Measurements from ENCODE around the gene MAGI2. TPM values are rescaled to one million over a fixed set of nuclear protein-coding genes. Genes with fewer than 3 reads are reported as not detected.

Gene MAGI2
- total RNA-seq, 2 donors from 2014 or later: 10.3 to 19.2 TPM

GRCh38 chr7:78082556-78082955, 1370.9 kb downstream of the MAGI2 start:
- no peak overlapping the region for H3K27ac Mint-ChIP-seq
- DNase-seq: no peak
- no peak overlapping the region for H3K4me3 Mint-ChIP-seq
- no peak overlapping the region for H3K27ac ChIP-seq (ENCODE audit: low read depth, low read length)
- 91 to 92% methylated on average over 4 to 5 of the region's 5 CpGs for WGBS, 2 experiments (ENCODE audit: insufficient coverage in 1 of 2, insufficient read length in 1 of 2)
- H3K4me1 ChIP-seq (ENCODE audit: control insufficient read depth, insufficient read depth, low read length): peaks cover 3% of the 10 kb centered on the region
- no peaks in the 10 kb centered on the region for H3K27me3 ChIP-seq (ENCODE audit: control insufficient read depth, insufficient read depth, low read length, poor library complexity, severe bottlenecking)
- no peak for TF ChIP-seq CTCF (conservative IDR thresholded peaks at IDR 0.05)
- H3K27me3 Mint-ChIP-seq (ENCODE audit: insufficient read depth): no peaks in the 10 kb centered on the region
- no peaks in the 10 kb centered on the region for H3K9me3 ChIP-seq (ENCODE audit: control insufficient read depth, low read length)
- no peaks in the 10 kb centered on the region for H3K36me3 Mint-ChIP-seq (ENCODE audit: low read depth)
- no peak overlapping the region for H3K4me3 ChIP-seq (ENCODE audit: low read length)
- H3K9ac ChIP-seq (ENCODE audit: extremely low read depth, low read length, poor library complexity, severe bottlenecking): no peak overlapping the region
- H3K9me3 Mint-ChIP-seq: no peaks in the 10 kb centered on the region
- H3K36me3 ChIP-seq (ENCODE audit: control insufficient read depth, insufficient read depth, low read length): no peaks in the 10 kb centered on the region
- H3K4me1 Mint-ChIP-seq: peaks cover 16% of the 10 kb centered on the region

- Mint-ChIP-seq H3K4me1 (peaks cover 19% of the 10 kb centered on the region), H3K9me3 (no peaks in the 10 kb centered on the region), H3K27ac (no peak overlapping the region), H3K36me3 (ENCODE audit: low read depth) (no peaks in the 10 kb centered on the region), H3K27me3 (ENCODE audit: insufficient read depth) (no peaks in the 10 kb centered on the region), H3K4me3 (no peak overlapping the region)
- no peak overlapping the region for H3K4me3 ChIP-seq (ENCODE audit: low read length)
- H3K27ac ChIP-seq (ENCODE audit: low read depth, low read length): no peak overlapping the region
- peak; percentile 81 for TF ChIP-seq CTCF (conservative IDR thresholded peaks at IDR 0.05)
- no peaks in the 10 kb centered on the region for H3K27me3 ChIP-seq (ENCODE audit: control insufficient read depth, insufficient read depth, low read length, poor library complexity, severe bottlenecking)
- WGBS, 2 experiments (ENCODE audit: insufficient coverage in 1 of 2, insufficient read length in 1 of 2): 71 to 86% methylated on average over 3 to 4 of the region's 4 CpGs
- DNase-seq: peak; percentile 75
- H3K4me1 ChIP-seq (ENCODE audit: control insufficient read depth, insufficient read depth, low read length): peaks cover 3% of the 10 kb centered on the region
- no peaks in the 10 kb centered on the region for H3K36me3 ChIP-seq (ENCODE audit: control insufficient read depth, insufficient read depth, low read length)
- H3K9me3 ChIP-seq (ENCODE audit: control insufficient read depth, low read length): no peaks in the 10 kb centered on the region
- no peak overlapping the region for H3K9ac ChIP-seq (ENCODE audit: extremely low read depth, low read length, poor library complexity, severe bottlenecking)
Measured at GRCh38 chr7:78081888-78082287, 1371.6 kb downstream of the MAGI2 start.

GRCh38 chr7:78081344-78081743, 1372.1 kb downstream of the MAGI2 start:
- H3K4me1 ChIP-seq (ENCODE audit: control insufficient read depth, insufficient read depth, low read length): peaks cover 3% of the 10 kb centered on the region
- no peaks in the 10 kb centered on the region for H3K27me3 ChIP-seq (ENCODE audit: control insufficient read depth, insufficient read depth, low read length, poor library complexity, severe bottlenecking)
- H3K4me3 ChIP-seq (ENCODE audit: low read length): no peak overlapping the region
- Mint-ChIP-seq H3K4me3 (no peak overlapping the region), H3K27me3 (ENCODE audit: insufficient read depth) (no peaks in the 10 kb centered on the region), H3K9me3 (no peaks in the 10 kb centered on the region), H3K27ac (no peak overlapping the region), H3K36me3 (ENCODE audit: low read depth) (no peaks in the 10 kb centered on the region), H3K4me1 (peaks cover 20% of the 10 kb centered on the region)
- TF ChIP-seq CTCF (conservative IDR thresholded peaks at IDR 0.05): no peak
- WGBS, 2 experiments (ENCODE audit: insufficient coverage in 1 of 2, insufficient read length in 1 of 2): 88 to 94% methylated on average over 1 of the region's 1 CpG
- no peak for DNase-seq
- H3K36me3 ChIP-seq (ENCODE audit: control insufficient read depth, insufficient read depth, low read length): no peaks in the 10 kb centered on the region
- H3K27ac ChIP-seq (ENCODE audit: low read depth, low read length): no peak overlapping the region
- no peak overlapping the region for H3K9ac ChIP-seq (ENCODE audit: extremely low read depth, low read length, poor library complexity, severe bottlenecking)
- no peaks in the 10 kb centered on the region for H3K9me3 ChIP-seq (ENCODE audit: control insufficient read depth, low read length)
